IMR-90 (cell line): Measurements from ENCODE around the gene H1-8.

ENCODE experiments used
- BHLHE40 ChIP-seq: fragments of 150-350 bp; IDR thresholded peaks from 2 replicates; pipeline ENCODE4 v1.6.1; 2016; ENCODE audit warnings: mild to moderate bottlenecking, low read depth, low read length
- CTCF ChIP-seq: conservative IDR thresholded peaks from 2 replicates; pipeline ENCODE4 v1.5.1; 2012; ENCODE audit warnings: mild to moderate bottlenecking, low read depth, low read length, improper control_type of control experiment
- FOS ChIP-seq: fragments of 150-350 bp; IDR thresholded peaks from 2 replicates; pipeline ENCODE4 v1.6.1; 2016; ENCODE audit warnings: low read depth, low read length
- MAFK ChIP-seq: IDR thresholded peaks from 2 replicates; pipeline ENCODE4 v1.6.1; 2012; ENCODE audit warnings: low read depth, low read length, improper control_type of control experiment
- NFE2L2 ChIP-seq: fragments of 150-350 bp; IDR thresholded peaks from 2 replicates; pipeline ENCODE4 v1.6.1; 2016; ENCODE audit warnings: low read depth, mild to moderate bottlenecking, low read length
- POLR2A ChIP-seq: IDR thresholded peaks from 2 replicates; pipeline ENCODE4 v1.6.1; 2012; ENCODE audit warnings: mild to moderate bottlenecking, low read depth, low read length
- RCOR1 ChIP-seq: IDR thresholded peaks from 2 replicates; pipeline ENCODE4 v1.6.1; 2012; ENCODE audit warnings: mild to moderate bottlenecking, low read length, improper control_type of control experiment; ENCODE audit not compliant: insufficient replicate concordance
- RFX5 ChIP-seq: IDR thresholded peaks from 2 replicates; pipeline ENCODE4 v1.8.0; 2012; ENCODE audit warnings: low read depth, mild to moderate bottlenecking, low read length, moderate library complexity
- SMC3 ChIP-seq: fragments of 150-350 bp; IDR thresholded peaks from 2 replicates; pipeline ENCODE4 v1.6.1; 2016; ENCODE audit warnings: low read depth, mild to moderate bottlenecking, antibody characterized with exemption, low read length, moderate library complexity

GRCh38 chr3:129543999-129544398, 1.0 kb downstream of the H1-8 start:
- no peak for TF ChIP-seq CTCF
- TF ChIP-seq RFX5: no peak
- TF ChIP-seq FOS: no peak
- TF ChIP-seq NFE2L2: no peak
- TF ChIP-seq RCOR1: no peak
- TF ChIP-seq BHLHE40: no peak
- no peak for TF ChIP-seq POLR2A
- TF ChIP-seq MAFK: no peak
- no peak for TF ChIP-seq SMC3
